D721Med (cell line): Measurements from ENCODE around the gene CDHR5.

Experiments used
- DNase-seq: peaks from one replicate; pipeline ENCODE4 v3.0.0; 2011; ENCODE audit warnings: low spot score; ENCODE audit not compliant: insufficient read length
- FAIRE-seq: peaks from 2 replicates; lab custom pipeline; 2011; peaks lifted over from hg19 to GRCh38; lab: Jason Lieb, UNC
- TF ChIP-seq, protein P1 (sequence below): IDR thresholded peaks from 2 replicates; pipeline ENCODE4 v1.5.1; 2012; ENCODE audit warnings: mild to moderate bottlenecking, control low read depth; ENCODE audit not compliant: insufficient read depth; ENCODE audit errors: missing control alignments

CDHR5 gene

DNA sequence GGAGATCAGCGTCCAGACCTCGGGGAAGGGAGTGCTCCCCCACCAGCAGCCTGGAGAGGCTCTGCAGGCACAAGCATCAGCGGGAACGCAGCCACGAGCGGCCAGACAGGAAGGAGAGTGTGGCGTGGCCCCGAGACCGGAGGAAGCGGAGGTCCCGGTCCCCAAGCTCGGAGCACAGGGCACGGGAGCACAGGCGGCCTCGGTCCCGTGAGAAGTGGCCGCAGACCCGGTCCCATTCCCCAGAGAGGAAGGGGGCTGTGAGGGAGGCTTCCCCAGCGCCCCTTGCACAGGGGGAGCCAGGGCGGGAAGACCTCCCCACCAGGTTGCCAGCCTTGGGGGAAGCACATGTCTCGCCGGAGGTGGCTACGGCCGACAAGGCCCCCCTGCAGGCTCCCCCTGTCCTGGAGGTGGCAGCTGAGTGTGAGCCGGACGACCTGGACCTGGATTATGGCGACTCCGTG, 15.9 kb downstream of the CDHR5 start:
- TF ChIP-seq, protein P1, sequence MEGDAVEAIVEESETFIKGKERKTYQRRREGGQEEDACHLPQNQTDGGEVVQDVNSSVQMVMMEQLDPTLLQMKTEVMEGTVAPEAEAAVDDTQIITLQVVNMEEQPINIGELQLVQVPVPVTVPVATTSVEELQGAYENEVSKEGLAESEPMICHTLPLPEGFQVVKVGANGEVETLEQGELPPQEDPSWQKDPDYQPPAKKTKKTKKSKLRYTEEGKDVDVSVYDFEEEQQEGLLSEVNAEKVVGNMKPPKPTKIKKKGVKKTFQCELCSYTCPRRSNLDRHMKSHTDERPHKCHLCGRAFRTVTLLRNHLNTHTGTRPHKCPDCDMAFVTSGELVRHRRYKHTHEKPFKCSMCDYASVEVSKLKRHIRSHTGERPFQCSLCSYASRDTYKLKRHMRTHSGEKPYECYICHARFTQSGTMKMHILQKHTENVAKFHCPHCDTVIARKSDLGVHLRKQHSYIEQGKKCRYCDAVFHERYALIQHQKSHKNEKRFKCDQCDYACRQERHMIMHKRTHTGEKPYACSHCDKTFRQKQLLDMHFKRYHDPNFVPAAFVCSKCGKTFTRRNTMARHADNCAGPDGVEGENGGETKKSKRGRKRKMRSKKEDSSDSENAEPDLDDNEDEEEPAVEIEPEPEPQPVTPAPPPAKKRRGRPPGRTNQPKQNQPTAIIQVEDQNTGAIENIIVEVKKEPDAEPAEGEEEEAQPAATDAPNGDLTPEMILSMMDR: no peak
- DNase-seq (no peak), FAIRE-seq (no peak)

DNA sequence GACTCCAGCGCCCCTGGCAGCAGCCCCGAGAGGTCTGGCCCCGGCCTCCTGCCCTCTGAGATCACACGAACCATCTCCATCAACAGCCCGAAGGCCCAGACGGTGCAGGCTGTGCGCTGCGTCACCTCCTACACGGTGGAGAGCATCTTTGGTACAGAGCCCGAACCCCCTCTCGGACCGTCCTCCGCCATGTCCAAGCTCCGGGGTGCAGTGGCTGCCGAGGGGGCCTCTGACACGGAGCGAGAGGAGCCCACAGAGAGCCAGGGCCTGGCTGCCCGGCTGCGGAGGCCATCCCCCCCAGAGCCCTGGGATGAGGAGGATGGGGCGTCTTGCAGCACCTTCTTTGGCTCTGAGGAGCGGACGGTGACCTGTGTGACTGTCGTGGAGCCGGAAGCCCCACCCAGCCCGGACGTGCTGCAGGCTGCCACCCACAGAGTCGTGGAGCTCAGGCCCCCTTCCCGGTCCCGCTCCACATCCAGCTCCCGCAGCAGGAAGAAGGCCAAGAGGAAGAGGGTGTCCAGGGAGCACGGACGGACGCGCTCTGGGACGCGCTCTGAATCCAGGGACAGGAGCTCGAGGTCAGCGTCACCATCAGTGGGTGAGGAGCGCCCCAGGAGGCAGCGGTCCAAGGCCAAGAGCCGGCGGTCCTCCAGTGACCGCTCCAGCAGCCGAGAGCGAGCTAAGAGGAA, 16.6 kb downstream of the CDHR5 start:
- DNase-seq (no peak), FAIRE-seq (no peak)
- TF ChIP-seq, protein P1: no peak

DNA sequence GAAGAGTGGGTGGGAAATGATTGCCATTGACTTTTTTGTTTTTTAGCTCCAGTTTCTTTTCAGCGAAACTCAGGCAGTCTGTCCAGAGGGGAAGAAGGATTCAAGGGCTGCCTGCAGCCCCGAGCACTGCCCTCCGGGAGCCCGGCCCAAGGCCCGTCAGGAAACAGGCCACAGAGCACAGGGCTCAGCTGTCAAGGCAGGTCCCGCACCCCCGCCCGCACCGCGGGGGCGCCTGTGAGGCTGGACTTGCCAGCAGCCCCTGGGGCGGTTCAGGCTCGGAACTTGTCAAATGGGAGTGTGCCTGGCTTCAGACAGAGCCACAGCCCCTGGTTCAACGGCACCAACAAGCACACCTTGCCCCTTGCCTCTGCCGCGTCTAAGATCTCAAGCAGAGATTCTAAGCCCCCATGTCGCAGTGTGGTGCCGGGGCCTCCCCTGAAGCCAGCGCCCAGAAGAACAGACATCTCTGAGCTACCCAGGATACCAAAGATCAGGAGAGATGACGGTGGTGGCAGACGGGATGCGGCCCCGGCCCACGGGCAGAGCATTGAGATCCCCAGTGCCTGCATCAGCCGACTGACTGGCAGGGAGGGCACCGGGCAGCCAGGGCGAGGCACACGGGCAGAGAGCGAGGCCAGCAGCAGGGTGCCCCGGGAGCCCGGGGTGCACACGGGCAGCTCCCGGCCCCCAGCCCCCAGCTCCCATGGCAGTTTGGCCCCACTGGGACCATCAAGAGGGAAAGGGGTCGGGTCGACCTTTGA, 17.6 kb downstream of the CDHR5 start:
- no peak for FAIRE-seq
- TF ChIP-seq, protein P1: no peak
- DNase-seq: no peak

DNA sequence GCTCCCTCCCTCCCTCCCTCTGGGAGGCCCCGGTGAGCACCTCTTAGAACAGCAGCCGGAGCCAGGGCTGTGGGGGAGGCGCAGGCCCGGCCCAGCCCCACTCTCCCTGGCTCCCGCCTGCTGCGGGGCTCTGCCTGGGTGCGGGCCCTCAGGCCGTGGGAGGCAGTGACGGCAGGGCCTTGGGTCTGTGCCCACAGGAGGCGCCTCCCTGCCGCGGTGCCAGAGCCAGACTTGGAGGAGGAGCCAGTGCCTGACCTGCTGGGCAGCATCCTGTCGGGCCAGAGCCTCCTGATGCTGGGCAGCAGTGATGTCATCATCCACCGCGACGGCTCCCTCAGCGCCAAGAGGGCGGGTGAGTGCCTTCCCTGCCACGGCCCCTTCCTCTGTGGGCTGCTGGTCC, 18.5 kb downstream of the CDHR5 start:
- DNase-seq: no peak
- no peak for FAIRE-seq
- TF ChIP-seq, protein P1: no peak

DNA sequence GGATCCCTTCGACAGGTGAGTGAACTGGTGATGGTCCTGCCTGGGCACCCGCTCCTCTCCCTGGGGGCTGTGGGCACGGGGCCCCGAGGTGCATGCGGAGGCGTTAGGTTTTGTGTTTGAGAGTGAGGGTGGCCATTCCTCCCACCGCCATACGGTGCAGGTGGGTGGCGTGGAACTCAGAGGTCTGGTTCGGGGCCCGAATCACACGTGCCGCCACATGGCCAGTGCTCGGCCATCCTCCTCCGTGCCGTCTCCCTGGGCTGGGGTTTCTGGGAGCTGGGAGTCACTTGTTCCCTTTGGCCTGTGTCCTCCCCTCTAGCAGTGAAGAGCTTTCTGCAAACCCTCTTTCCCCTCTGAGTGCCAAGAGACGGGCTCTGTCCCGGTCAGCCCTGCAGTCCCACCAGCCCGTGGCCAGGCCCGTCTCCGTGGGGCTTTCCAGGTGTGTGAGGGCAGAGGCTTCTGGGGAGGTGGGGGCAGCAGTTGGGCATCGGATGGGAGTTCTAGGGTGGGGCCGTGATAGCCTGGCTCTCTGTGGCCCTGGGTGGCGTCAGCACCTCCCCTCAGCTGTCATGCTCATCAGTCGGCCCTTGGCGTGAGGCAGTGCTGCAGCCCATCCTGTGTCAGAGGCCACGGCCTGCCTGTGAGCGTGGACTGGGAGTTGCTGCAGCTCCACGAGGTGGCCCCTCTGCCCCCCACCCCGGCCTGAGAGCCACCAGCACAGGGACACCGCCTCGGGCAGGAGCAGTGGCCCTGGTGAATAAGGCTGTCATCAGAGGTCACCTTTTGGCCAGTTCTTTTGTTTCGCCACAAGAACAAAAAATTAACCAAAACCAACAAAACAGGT, 19.2 kb downstream of the CDHR5 start:
- TF ChIP-seq, protein P1: no peak
- no peak for FAIRE-seq
- no peak for DNase-seq

DNA sequence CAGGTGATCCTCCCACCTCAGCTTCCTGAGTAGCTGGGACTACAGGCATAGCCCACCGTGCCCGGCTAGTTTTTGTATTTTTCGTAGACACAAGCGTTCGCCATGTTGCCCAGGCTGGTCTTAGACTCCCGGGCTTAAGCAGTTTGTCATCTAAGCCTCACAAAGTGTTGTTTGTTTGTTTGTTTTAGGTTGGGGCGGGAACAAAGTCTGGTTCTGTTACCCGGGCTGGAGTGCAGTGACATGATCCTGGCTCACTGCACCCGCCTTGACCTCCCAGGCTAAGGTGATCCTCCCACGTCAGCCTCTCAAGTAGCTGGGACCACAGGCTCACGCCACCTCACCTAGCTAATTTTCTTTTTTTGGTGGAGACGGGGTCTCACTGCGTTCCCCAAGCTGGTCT, 21.6 kb downstream of the CDHR5 start:
- DNase-seq (no peak), FAIRE-seq (no peak)
- TF ChIP-seq, protein P1: no peak
